ENCODE results near the gene MYO1C.

DNA sequence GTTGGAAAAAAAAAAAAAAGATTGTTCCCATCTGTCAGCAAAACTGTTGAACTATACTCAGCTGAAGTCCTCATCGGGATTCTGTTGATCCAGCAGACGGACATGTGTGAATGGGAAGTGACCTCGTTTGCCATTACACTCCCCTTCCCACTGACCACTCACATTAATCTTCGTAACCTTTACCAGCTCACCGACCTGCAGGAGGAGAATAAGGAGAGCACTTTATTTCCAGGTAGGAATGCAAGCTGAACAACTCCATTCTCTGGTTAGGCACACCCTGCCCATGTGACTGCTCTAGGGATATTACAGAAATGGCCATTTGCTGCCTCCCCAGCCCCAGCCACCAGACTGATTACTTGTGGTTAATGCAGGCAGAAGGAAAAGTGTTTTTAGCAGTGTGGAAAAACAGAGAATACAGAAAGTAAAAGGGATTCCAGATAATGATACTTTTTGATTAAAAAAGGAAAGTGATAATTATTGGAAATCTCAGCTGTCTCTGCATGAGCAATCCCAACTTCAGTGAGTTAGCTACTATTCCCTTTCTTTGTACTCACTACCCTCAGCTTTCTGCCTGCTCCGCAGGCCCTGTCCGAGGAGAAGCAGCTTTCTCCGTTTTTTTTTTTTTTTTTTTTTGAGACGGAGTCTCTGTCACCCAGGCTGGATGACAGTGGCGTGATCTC lies 68.9 kb downstream of the MYO1C start:
- TF ChIP-seq, protein P1, sequence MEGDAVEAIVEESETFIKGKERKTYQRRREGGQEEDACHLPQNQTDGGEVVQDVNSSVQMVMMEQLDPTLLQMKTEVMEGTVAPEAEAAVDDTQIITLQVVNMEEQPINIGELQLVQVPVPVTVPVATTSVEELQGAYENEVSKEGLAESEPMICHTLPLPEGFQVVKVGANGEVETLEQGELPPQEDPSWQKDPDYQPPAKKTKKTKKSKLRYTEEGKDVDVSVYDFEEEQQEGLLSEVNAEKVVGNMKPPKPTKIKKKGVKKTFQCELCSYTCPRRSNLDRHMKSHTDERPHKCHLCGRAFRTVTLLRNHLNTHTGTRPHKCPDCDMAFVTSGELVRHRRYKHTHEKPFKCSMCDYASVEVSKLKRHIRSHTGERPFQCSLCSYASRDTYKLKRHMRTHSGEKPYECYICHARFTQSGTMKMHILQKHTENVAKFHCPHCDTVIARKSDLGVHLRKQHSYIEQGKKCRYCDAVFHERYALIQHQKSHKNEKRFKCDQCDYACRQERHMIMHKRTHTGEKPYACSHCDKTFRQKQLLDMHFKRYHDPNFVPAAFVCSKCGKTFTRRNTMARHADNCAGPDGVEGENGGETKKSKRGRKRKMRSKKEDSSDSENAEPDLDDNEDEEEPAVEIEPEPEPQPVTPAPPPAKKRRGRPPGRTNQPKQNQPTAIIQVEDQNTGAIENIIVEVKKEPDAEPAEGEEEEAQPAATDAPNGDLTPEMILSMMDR (IDR thresholded peaks at IDR 0.05): no peak
- TF ChIP-seq POLR2A (IDR thresholded peaks at IDR 0.05): no peak

Measured in thyroid gland (tissue), 4 donors.